WTC11 (cell line): ENCODE data around the gene DBH. TPM values are rescaled to one million over a fixed set of nuclear protein-coding genes. Genes with fewer than 3 reads are reported as not detected.

Experiments used
- ATAC-seq: fragments of 200-7000 bp; cut with Tn5 transposase; 2 replicates; pipeline ENCODE4 v1.10.0; 2021; ENCODE audit warnings: mild to moderate bottlenecking, moderate library complexity
- CTCF ChIA-PET: fragments of 300-600 bp; sonication (Branson Sonifier 250); formaldehyde crosslinking; loops from one replicate; lab custom pipeline; 2021; ENCODE audit warnings: antibody characterized with exemption; lab: Charles Lee
- POLR2A ChIA-PET: fragments of 350-600 bp; sonication (Branson Sonifier 250); formaldehyde crosslinking; loops from one replicate; lab custom pipeline; 2021; ENCODE audit warnings: antibody characterized with exemption; lab: Charles Lee
- DNase-seq: peaks from one replicate; pipeline ENCODE4 v3.0.0; 2021; ENCODE audit warnings: low spot score
- H3K27ac Mint-ChIP-seq: 2 replicates; pipeline ENCODE4 v1.8.0; 2021; ENCODE audit warnings: mixed read lengths
- H3K27me3 Mint-ChIP-seq: 2 replicates; pipeline ENCODE4 v1.8.0; 2021; ENCODE audit warnings: low read depth, mild to moderate bottlenecking, moderate library complexity, mixed read lengths
- H3K36me3 Mint-ChIP-seq: 2 replicates; pipeline ENCODE4 v1.8.0; 2021; ENCODE audit warnings: mixed read lengths
- H3K4me1 Mint-ChIP-seq: 2 replicates; pipeline ENCODE4 v1.8.0; 2022; ENCODE audit warnings: mixed read lengths
- H3K4me3 Mint-ChIP-seq: 2 replicates; pipeline ENCODE4 v1.8.0; 2021; ENCODE audit warnings: mild to moderate bottlenecking, moderate library complexity, mixed read lengths
- H3K9me3 Mint-ChIP-seq: 2 replicates; pipeline ENCODE4 v1.8.0; 2021; ENCODE audit warnings: mixed read lengths
- FOXJ3 ChIP-seq: sonication (generic); formaldehyde crosslinking; IDR thresholded peaks from 2 replicates; pipeline ENCODE4 v1.9.0; 2021; ENCODE audit warnings: missing genetic modification reagents, mild to moderate bottlenecking, borderline replicate concordance
- GRHL2 ChIP-seq: fragments of 250-450 bp; sonication (Bioruptor Pico); IDR thresholded peaks from 2 replicates; pipeline ENCODE4 v1.8.0; 2022; ENCODE audit warnings: mild to moderate bottlenecking, moderate library complexity; ENCODE audit not compliant: insufficient replicate concordance, severe bottlenecking
- GTF2I ChIP-seq: fragments of 250-450 bp; sonication (Bioruptor Pico); conservative IDR thresholded peaks from 2 replicates; pipeline ENCODE4 v1.4.0; 2021; ENCODE audit warnings: mild to moderate bottlenecking
- NR1H2 ChIP-seq: sonication (generic); formaldehyde crosslinking; IDR thresholded peaks from 2 replicates; pipeline ENCODE4 v1.9.0; 2021; ENCODE audit warnings: mild to moderate bottlenecking, moderate library complexity, missing genetic modification reagents
- NR3C1 ChIP-seq: sonication (generic); formaldehyde crosslinking; conservative IDR thresholded peaks from 2 replicates; pipeline ENCODE4 v1.8.1; 2023; ENCODE audit warnings: low read depth, mild to moderate bottlenecking, missing genetic modification reagents
- PRRX2 ChIP-seq: fragments of 250-450 bp; sonication (Bioruptor Pico); IDR thresholded peaks from 2 replicates; pipeline ENCODE4 v1.8.0; 2021; ENCODE audit warnings: mild to moderate bottlenecking
- RORB ChIP-seq: fragments of 250-450 bp; sonication (Bioruptor Pico); IDR thresholded peaks from 2 replicates; pipeline ENCODE4 v1.9.0; 2021; ENCODE audit warnings: mild to moderate bottlenecking
- TEAD4 ChIP-seq: sonication (generic); formaldehyde crosslinking; IDR thresholded peaks from 2 replicates; pipeline ENCODE4 v1.8.0; 2022; ENCODE audit warnings: mild to moderate bottlenecking, missing genetic modification reagents
- ZNF317 ChIP-seq: sonication (generic); formaldehyde crosslinking; IDR thresholded peaks from 2 replicates; pipeline ENCODE4 v1.8.1; 2023; ENCODE audit warnings: low read depth, mild to moderate bottlenecking, moderate library complexity, missing genetic modification reagents, borderline replicate concordance
- ZNF396 ChIP-seq: fragments of 250-450 bp; sonication (Bioruptor Pico); IDR thresholded peaks from 2 replicates; pipeline ENCODE4 v1.8.0; 2021; ENCODE audit warnings: mild to moderate bottlenecking, moderate library complexity, borderline replicate concordance
- total RNA-seq: library from RNA; stranded (reverse); gene quantifications from 3 replicates; pipeline ENCODE4 v1.2.3, GENCODE V29; 2021
- TF ChIP-seq, protein P1 (sequence below): sonication (generic); formaldehyde crosslinking; IDR thresholded peaks from 2 replicates; pipeline ENCODE4 v1.8.1; 2023; ENCODE audit warnings: mild to moderate bottlenecking, missing genetic modification reagents, borderline replicate concordance
- TF ChIP-seq, protein P2 (sequence below): sonication (generic); formaldehyde crosslinking; IDR thresholded peaks from 2 replicates; pipeline ENCODE4 v1.8.1; 2023; ENCODE audit warnings: mild to moderate bottlenecking, missing genetic modification reagents, moderate library complexity
- TF ChIP-seq, protein P3 (sequence below): sonication (generic); formaldehyde crosslinking; IDR thresholded peaks from 2 replicates; pipeline ENCODE4 v1.8.1; 2023; ENCODE audit warnings: mild to moderate bottlenecking, missing genetic modification reagents
- TF ChIP-seq, protein P4 (sequence below): sonication (generic); formaldehyde crosslinking; IDR thresholded peaks from 2 replicates; pipeline ENCODE4 v1.8.1; 2022; ENCODE audit warnings: mild to moderate bottlenecking, moderate library complexity, missing genetic modification reagents
- TF ChIP-seq, protein P5 (sequence below): sonication (generic); formaldehyde crosslinking; IDR thresholded peaks from 2 replicates; pipeline ENCODE4 v1.8.1; 2023; ENCODE audit warnings: mild to moderate bottlenecking, missing genetic modification reagents, moderate library complexity
- TF ChIP-seq, protein P6 (sequence below): sonication (generic); formaldehyde crosslinking; IDR thresholded peaks from 2 replicates; pipeline ENCODE4 v1.8.1; 2023; ENCODE audit warnings: mild to moderate bottlenecking, missing genetic modification reagents
- TF ChIP-seq, protein P7 (sequence below): sonication (generic); formaldehyde crosslinking; IDR thresholded peaks from 2 replicates; pipeline ENCODE4 v1.8.0; 2022; ENCODE audit warnings: mild to moderate bottlenecking, missing genetic modification reagents
- TF ChIP-seq, protein P8 (sequence below): fragments of 250-450 bp; sonication (Bioruptor Pico); IDR thresholded peaks from 2 replicates; pipeline ENCODE4 v1.9.0; 2021; ENCODE audit warnings: moderate library complexity, mild to moderate bottlenecking, inconsistent platforms, borderline replicate concordance

DBH gene
- total RNA-seq, 1 experiment from 2014 or later = 0.24 TPM

DNA sequence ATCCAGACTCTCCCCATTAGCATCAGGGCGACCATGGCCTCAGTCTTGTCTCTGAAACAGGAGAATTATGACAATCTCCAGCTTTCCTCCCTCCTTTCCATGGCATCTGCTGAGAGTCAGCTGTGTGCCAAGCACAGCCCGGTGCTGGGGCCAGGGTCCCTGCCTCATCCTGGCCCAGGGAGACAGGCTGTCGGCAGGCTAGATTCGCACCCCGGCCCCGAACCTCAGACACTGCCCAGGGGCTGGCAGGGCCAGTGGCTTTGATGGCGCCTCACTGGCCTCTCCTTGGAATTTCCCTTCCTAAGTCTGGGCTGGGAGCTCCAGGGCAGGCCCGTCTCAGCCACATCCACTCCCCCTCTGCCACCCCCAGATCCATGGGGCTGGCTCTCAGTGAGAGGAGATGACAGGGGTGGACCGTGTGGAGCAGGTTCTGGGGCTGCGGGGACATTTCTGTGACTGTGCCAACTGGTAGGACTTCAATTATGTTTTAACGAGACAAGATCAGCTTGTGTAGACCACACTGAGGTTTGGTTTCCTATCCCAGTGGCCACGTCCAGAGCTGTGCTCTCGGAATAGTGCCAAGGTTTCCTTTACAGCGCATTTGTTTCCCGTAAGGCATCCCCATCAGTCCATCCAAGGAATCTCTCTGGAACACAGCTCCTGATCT lies 42.4 kb upstream of the DBH start:
- Mint-ChIP-seq H3K4me3 (no peak overlapping the region), H3K9me3 (peaks cover 27% of the 10 kb centered on the region), H3K27me3 (peaks cover 17% of the 10 kb centered on the region), H3K4me1 (no peaks in the 10 kb centered on the region), H3K36me3 (peaks cover 18% of the 10 kb centered on the region), H3K27ac (no peak overlapping the region)
- ChIA-PET POLR2A (no interaction called here), CTCF (interaction anchor here (1.0 to 3.1 kb wide), 6 partner anchors 9 to 135 kb away, joined by 3 to 11 read pairs (median 4); partner anchors contain the start of gene ADAMTSL2)
- TF ChIP-seq PRRX2 (no peak), GTF2I (CRISPR knock-in tag) (no peak), ZNF317 (no peak), NR1H2 (CRISPR knock-in tag) (no peak), RORB (CRISPR knock-in tag) (no peak), FOXJ3 (CRISPR knock-in tag) (no peak), TEAD4 (CRISPR knock-in tag) (no peak), GRHL2 (CRISPR knock-in tag) (no peak), NR3C1 (no peak), ZNF396 (CRISPR knock-in tag) (no peak)
- TF ChIP-seq, protein P1, sequence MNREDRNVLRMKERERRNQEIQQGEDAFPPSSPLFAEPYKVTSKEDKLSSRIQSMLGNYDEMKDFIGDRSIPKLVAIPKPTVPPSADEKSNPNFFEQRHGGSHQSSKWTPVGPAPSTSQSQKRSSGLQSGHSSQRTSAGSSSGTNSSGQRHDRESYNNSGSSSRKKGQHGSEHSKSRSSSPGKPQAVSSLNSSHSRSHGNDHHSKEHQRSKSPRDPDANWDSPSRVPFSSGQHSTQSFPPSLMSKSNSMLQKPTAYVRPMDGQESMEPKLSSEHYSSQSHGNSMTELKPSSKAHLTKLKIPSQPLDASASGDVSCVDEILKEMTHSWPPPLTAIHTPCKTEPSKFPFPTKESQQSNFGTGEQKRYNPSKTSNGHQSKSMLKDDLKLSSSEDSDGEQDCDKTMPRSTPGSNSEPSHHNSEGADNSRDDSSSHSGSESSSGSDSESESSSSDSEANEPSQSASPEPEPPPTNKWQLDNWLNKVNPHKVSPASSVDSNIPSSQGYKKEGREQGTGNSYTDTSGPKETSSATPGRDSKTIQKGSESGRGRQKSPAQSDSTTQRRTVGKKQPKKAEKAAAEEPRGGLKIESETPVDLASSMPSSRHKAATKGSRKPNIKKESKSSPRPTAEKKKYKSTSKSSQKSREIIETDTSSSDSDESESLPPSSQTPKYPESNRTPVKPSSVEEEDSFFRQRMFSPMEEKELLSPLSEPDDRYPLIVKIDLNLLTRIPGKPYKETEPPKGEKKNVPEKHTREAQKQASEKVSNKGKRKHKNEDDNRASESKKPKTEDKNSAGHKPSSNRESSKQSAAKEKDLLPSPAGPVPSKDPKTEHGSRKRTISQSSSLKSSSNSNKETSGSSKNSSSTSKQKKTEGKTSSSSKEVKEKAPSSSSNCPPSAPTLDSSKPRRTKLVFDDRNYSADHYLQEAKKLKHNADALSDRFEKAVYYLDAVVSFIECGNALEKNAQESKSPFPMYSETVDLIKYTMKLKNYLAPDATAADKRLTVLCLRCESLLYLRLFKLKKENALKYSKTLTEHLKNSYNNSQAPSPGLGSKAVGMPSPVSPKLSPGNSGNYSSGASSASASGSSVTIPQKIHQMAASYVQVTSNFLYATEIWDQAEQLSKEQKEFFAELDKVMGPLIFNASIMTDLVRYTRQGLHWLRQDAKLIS = no peak
- TF ChIP-seq, protein P2, sequence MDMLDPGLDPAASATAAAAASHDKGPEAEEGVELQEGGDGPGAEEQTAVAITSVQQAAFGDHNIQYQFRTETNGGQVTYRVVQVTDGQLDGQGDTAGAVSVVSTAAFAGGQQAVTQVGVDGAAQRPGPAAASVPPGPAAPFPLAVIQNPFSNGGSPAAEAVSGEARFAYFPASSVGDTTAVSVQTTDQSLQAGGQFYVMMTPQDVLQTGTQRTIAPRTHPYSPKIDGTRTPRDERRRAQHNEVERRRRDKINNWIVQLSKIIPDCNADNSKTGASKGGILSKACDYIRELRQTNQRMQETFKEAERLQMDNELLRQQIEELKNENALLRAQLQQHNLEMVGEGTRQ (CRISPR knock-in tag) = no peak
- TF ChIP-seq, protein P3, sequence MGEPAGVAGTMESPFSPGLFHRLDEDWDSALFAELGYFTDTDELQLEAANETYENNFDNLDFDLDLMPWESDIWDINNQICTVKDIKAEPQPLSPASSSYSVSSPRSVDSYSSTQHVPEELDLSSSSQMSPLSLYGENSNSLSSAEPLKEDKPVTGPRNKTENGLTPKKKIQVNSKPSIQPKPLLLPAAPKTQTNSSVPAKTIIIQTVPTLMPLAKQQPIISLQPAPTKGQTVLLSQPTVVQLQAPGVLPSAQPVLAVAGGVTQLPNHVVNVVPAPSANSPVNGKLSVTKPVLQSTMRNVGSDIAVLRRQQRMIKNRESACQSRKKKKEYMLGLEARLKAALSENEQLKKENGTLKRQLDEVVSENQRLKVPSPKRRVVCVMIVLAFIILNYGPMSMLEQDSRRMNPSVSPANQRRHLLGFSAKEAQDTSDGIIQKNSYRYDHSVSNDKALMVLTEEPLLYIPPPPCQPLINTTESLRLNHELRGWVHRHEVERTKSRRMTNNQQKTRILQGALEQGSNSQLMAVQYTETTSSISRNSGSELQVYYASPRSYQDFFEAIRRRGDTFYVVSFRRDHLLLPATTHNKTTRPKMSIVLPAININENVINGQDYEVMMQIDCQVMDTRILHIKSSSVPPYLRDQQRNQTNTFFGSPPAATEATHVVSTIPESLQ (CRISPR knock-in tag) = no peak
- TF ChIP-seq, protein P4, sequence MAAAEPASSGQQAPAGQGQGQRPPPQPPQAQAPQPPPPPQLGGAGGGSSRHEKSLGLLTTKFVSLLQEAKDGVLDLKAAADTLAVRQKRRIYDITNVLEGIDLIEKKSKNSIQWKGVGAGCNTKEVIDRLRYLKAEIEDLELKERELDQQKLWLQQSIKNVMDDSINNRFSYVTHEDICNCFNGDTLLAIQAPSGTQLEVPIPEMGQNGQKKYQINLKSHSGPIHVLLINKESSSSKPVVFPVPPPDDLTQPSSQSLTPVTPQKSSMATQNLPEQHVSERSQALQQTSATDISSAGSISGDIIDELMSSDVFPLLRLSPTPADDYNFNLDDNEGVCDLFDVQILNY = no peak
- TF ChIP-seq, protein P5, sequence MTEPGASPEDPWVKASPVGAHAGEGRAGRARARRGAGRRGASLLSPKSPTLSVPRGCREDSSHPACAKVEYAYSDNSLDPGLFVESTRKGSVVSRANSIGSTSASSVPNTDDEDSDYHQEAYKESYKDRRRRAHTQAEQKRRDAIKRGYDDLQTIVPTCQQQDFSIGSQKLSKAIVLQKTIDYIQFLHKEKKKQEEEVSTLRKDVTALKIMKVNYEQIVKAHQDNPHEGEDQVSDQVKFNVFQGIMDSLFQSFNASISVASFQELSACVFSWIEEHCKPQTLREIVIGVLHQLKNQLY = no peak
- TF ChIP-seq, protein P6, sequence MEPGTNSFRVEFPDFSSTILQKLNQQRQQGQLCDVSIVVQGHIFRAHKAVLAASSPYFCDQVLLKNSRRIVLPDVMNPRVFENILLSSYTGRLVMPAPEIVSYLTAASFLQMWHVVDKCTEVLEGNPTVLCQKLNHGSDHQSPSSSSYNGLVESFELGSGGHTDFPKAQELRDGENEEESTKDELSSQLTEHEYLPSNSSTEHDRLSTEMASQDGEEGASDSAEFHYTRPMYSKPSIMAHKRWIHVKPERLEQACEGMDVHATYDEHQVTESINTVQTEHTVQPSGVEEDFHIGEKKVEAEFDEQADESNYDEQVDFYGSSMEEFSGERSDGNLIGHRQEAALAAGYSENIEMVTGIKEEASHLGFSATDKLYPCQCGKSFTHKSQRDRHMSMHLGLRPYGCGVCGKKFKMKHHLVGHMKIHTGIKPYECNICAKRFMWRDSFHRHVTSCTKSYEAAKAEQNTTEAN (CRISPR knock-in tag) = no peak
- TF ChIP-seq, protein P7, sequence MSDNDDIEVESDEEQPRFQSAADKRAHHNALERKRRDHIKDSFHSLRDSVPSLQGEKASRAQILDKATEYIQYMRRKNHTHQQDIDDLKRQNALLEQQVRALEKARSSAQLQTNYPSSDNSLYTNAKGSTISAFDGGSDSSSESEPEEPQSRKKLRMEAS (CRISPR knock-in tag) = no peak
- TF ChIP-seq, protein P8, sequence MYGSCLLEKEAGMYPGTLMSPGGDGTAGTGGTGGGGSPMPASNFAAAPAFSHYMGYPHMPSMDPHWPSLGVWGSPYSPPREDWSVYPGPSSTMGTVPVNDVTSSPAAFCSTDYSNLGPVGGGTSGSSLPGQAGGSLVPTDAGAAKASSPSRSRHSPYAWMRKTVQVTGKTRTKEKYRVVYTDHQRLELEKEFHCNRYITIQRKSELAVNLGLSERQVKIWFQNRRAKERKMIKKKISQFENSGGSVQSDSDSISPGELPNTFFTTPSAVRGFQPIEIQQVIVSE (CRISPR knock-in tag) = no peak
- no peak for ATAC-seq
- DNase-seq = no peak
